ENCODE data around the gene R3HDM1. TPM values are rescaled to one million over a fixed set of nuclear protein-coding genes. Genes with fewer than 3 reads are reported as not detected.

The R3HDM1 gene
- total RNA-seq, 2 donors from 2014 or later: 14.5 to 60.3 TPM

DNA sequence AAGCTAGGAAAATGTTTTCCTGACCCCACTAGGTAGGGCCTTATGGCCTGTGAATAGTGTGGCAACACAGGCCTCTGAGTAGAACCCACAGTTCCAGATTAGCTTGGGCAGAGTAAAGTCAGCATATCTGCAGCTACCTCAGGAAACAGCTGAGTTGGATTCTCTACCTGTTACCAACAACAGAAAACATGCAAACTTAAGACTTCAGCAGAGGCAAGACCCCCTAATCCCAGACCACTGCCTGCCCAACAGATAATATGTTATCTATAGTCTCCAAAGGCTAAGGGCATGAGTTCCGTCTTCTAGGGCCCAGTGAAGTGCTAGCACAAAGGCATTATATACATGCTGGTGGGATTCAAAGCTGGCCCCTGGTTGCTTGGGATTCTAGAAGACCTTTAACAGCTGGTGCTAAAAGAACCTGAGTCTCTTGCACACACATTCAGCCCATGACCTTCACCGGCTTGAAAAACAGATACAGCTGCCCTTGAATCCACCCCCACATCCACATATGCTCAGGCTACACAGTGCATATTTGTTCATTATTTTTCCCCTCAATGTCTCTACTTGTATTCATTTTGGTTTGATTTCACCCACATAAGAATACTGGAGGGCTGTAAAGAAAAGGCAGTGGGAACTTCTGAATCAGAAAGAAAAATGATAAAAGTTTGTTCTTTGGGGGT is 196.9 kb downstream of the R3HDM1 start:
- 44 to 52% methylated on average over 2 of the region's 2 CpGs for WGBS, 2 donors
- Histone ChIP-seq H3K36me3 (replicated peaks in 1 of 2; ENCODE audit: insufficient read depth in 1 of 2, low read depth in 2 of 2) (no peaks in the 10 kb centered on the region), H3K9me3 (no peaks in the 10 kb centered on the region), H3K4me1 (peaks cover 6% of the 10 kb centered on the region), H3K27me3 (no peaks in the 10 kb centered on the region), H3K27ac (no peak overlapping the region), H3K4me3 (no peak overlapping the region)
- no peak for TF ChIP-seq POLR2A (IDR thresholded peaks at IDR 0.05)
- TF ChIP-seq, protein P1, sequence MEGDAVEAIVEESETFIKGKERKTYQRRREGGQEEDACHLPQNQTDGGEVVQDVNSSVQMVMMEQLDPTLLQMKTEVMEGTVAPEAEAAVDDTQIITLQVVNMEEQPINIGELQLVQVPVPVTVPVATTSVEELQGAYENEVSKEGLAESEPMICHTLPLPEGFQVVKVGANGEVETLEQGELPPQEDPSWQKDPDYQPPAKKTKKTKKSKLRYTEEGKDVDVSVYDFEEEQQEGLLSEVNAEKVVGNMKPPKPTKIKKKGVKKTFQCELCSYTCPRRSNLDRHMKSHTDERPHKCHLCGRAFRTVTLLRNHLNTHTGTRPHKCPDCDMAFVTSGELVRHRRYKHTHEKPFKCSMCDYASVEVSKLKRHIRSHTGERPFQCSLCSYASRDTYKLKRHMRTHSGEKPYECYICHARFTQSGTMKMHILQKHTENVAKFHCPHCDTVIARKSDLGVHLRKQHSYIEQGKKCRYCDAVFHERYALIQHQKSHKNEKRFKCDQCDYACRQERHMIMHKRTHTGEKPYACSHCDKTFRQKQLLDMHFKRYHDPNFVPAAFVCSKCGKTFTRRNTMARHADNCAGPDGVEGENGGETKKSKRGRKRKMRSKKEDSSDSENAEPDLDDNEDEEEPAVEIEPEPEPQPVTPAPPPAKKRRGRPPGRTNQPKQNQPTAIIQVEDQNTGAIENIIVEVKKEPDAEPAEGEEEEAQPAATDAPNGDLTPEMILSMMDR (IDR thresholded peaks at IDR 0.05): no peak
- ATAC-seq: no peak
- intact Hi-C loops (cut with DNase I): no loop called here
- peak in 1 of 4 donors; percentile 10 for DNase-seq

DNA sequence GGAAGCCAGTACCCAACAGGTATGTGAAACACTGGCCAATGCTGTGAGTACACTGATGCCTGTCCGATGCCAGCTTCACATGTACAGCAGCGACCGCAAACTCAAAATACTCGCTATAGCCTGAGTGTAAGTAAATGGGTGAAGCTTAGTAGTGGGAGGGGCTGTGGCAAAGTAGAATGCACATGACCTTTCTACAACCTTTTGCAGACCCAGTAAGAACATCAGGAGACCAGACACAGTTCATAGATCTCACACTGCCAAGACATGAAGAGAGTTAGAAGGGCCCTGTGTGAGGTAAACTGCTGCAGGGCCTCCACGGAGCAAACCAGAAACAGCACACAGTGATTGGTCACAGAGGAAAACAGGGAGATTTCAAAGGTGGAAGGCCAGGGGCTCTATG is 201.3 kb downstream of the R3HDM1 start:
- H3K9me3 ChIP-seq: no peaks in the 10 kb centered on the region
- no peak overlapping the region for H3K4me3 ChIP-seq
- no peak overlapping the region for H3K27ac ChIP-seq
- no peak for ATAC-seq
- H3K27me3 ChIP-seq: no peaks in the 10 kb centered on the region
- H3K4me1 ChIP-seq: peaks cover 6% of the 10 kb centered on the region
- DNase-seq: no peak
- TF ChIP-seq, protein P1 (IDR thresholded peaks at IDR 0.05): no peak
- TF ChIP-seq POLR2A (IDR thresholded peaks at IDR 0.05): no peak
- intact Hi-C loops (cut with DNase I): no loop called here
- H3K36me3 ChIP-seq (replicated peaks in 1 of 2; ENCODE audit: insufficient read depth in 1 of 2, low read depth in 2 of 2): no peaks in the 10 kb centered on the region
- 91 to 96% methylated on average over 5 of the region's 5 CpGs for WGBS, 2 donors

DNA sequence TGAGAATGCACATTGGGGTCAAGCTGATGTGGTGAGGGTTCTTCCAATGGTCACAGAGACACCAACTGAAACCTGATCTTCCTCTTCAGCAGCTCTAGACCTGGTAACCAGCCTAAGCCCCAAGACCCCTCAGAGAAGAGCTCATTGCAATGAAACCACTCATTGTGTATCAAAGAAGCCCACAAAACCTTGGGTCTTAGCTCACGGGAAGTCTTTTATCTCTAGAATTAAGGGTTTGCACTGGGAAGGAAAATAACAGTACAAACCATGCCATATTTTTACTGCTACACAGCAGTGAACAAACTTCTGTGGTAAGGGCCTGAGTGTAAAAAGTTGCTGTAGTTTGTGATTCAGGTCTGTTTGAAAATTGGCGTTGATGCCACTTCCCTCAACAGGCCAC is 201.8 kb downstream of the R3HDM1 start:
- Histone ChIP-seq H3K27me3 (no peaks in the 10 kb centered on the region), H3K4me1 (peaks cover 5% of the 10 kb centered on the region), H3K4me3 (no peak overlapping the region), H3K36me3 (replicated peaks in 1 of 2; ENCODE audit: insufficient read depth in 1 of 2, low read depth in 2 of 2) (no peaks in the 10 kb centered on the region), H3K9me3 (no peaks in the 10 kb centered on the region), H3K27ac (no peak overlapping the region)
- ATAC-seq: no peak
- no peak for TF ChIP-seq POLR2A (IDR thresholded peaks at IDR 0.05)
- TF ChIP-seq, protein P1 (IDR thresholded peaks at IDR 0.05): no peak
- no peak for DNase-seq
- intact Hi-C loops (cut with DNase I): no loop called here
- 95 to 97% methylated on average over 2 of the region's 2 CpGs for WGBS, 2 donors

- ATAC-seq (no peak), DNase-seq (no peak)
- intact Hi-C loops (cut with DNase I): no loop called here
- H3K9me3 ChIP-seq: no peaks in the 10 kb centered on the region
- H3K27me3 ChIP-seq: no peaks in the 10 kb centered on the region
- no peak overlapping the region for H3K4me3 ChIP-seq
- peaks cover 4% of the 10 kb centered on the region for H3K4me1 ChIP-seq
- no peaks in the 10 kb centered on the region for H3K36me3 ChIP-seq (replicated peaks in 1 of 2; ENCODE audit: insufficient read depth in 1 of 2, low read depth in 2 of 2)
- 91 to 92% methylated on average over 5 of the region's 5 CpGs for WGBS, 2 donors
- H3K27ac ChIP-seq: no peak overlapping the region
- TF ChIP-seq POLR2A (IDR thresholded peaks at IDR 0.05): no peak
- TF ChIP-seq, protein P1 (IDR thresholded peaks at IDR 0.05): no peak
Observed at GRCh38 chr2:135736546-135736945, 205.3 kb downstream of the R3HDM1 start.

DNA sequence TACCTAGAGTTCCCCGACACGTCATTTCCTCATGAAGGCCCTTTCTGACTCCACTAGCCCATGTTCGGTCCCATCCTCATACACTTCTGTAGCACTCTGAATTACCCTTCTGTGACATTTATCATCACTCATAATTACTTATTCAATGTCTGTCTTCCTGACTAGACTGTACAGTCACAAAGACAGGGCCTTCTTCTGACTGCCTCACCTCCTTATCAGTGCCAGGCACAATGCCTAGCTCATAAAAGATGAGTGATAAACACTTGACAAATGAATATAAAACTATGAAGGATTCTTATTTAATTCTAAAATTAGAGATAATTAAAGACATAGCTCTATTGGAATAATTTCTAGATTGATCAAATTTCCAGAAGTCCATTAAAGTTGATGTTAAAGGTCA is 208.9 kb downstream of the R3HDM1 start:
- Histone ChIP-seq H3K36me3 (replicated peaks in 1 of 2; ENCODE audit: insufficient read depth in 1 of 2, low read depth in 2 of 2) (no peaks in the 10 kb centered on the region), H3K4me1 (peaks cover 16% of the 10 kb centered on the region), H3K27me3 (no peaks in the 10 kb centered on the region), H3K27ac (no peak overlapping the region), H3K9me3 (no peaks in the 10 kb centered on the region), H3K4me3 (no peak overlapping the region)
- ATAC-seq: no peak
- DNase-seq: no peak
- intact Hi-C loops (cut with DNase I): no loop called here
- WGBS, 2 donors: 93 to 94% methylated on average over 3 of the region's 3 CpGs
- TF ChIP-seq POLR2A (IDR thresholded peaks at IDR 0.05): no peak
- TF ChIP-seq, protein P1 (IDR thresholded peaks at IDR 0.05): no peak

Measured in body of pancreas (tissue), 4 donors.